Raji (cell line): ENCODE results near the gene SLC18A2.

Source experiments
- POLR2A ChIP-seq: IDR thresholded peaks from 2 replicates; pipeline ENCODE4 v1.6.1; 2011; ENCODE audit warnings: low read depth, low read length, control low read depth; ENCODE audit not compliant: insufficient read depth

The SLC18A2 gene

DNA sequence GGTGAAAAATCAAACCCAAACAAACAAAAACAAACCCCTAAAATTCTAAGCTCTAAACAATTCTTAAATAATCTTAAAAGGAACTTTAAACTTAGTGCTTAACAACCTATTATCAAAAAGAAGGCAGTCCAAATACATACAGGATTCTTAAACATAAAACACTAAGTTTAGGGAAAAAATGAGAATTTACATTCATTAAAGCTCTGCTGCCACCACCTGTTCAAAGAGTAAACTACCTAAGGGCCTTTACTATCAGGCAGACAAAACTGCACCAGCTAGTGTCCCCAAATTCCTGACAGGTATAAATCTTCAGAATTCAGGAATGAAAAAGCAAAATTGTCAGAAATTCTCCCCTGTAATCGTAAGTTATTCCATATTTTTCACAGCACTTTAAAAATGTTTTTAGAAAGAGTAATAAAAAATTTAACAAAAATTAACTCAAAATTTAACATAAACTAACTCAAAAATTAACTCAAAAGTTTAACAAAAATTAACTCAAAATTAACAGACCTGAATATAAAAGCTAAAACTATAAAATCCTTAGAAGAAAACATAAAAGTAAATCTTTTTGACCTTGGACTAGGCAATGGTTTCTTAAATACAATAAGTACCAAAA, 79.2 kb downstream of the SLC18A2 start:
- TF ChIP-seq POLR2A: no peak

DNA sequence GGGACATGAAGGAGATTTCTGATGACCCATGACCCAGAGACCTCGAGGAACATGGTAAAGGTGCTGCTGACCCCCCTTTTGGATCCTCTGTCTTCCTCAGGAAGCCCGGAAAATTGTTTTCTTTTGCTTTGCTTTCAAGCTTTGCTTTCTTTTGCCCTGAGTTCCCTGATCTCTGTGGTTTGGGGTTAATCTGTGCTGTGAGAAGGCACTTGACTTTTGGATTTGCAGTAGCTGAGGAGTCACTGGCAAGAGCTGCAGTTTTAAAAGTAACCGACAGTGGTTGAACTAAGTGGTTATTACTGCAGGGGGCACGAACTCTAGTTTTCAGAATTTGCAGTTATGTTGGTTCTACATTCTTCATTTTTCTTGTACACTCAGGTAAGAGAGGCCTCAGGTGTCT, 81.3 kb downstream of the SLC18A2 start:
- TF ChIP-seq POLR2A: no peak

DNA sequence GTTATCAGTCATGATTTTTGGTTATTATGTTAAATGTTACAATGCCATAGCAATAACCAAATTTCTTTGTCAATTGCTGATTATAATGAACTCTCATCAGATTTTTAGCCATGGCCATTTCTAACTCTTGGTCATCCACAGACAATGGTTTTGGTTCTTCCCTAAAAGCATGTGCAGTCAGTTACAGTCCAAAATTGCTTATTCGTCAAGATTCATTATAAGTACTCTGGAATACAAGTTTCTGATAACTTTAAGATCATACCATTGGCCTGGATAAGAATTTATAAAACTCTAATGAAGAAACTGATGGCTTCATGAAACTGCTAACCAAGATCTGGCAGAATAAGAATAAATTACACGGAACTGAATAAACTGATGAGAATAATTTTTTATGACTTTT, 83.5 kb downstream of the SLC18A2 start:
- TF ChIP-seq POLR2A: no peak

DNA sequence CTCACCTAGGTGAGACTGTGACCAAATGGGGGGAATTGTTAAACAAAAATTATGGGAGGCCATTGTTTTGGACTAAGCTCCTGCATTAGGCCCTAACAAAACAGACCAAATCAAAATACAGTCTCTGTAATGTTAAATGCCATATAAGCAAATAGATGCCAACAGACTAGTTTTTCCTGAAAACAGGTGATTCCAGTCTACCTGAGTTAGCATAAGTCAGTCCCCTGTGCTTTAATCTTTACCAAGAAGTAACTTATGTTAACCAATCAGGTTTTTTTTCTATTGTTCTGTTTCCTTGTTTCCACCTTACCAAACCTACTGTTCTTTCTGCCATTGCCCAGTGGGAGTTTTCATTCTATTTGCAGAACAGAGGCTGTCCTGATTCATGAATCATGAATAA, 86.3 kb downstream of the SLC18A2 start:
- TF ChIP-seq POLR2A: no peak
